CD14-positive monocyte (primary cell): ENCODE data around the gene RNGTT. TPM values are rescaled to one million over a fixed set of nuclear protein-coding genes. Genes with fewer than 3 reads are reported as not detected.

ENCODE experiments used
- DNase-seq, 3 donors: peaks; one replicate each; pipeline ENCODE4 v3.0.0-alpha.2; 2011 to 2022
- H2AFZ ChIP-seq: 2 replicates; pipeline ENCODE4 v1.6.0; 2012; ENCODE audit warnings: mild to moderate bottlenecking, low read depth, low read length, inconsistent platforms; ENCODE audit not compliant: insufficient read depth, poor library complexity, severe bottlenecking
- H3K27ac ChIP-seq, 2 donors: 1 replicate in 1 of 2; 2 replicates in 1 of 2; pipeline ENCODE4 v1.5.1; 2012 to 2013; ENCODE audit warnings: low read length in 2 of 2, control low read depth in 1 of 2, inconsistent platforms in 1 of 2, low read depth in 1 of 2, mild to moderate bottlenecking in 1 of 2
- H3K27me3 ChIP-seq, 2 donors: one replicate each; pipeline versions ENCODE4 v1.6.0 to v1.6.1; 2011 to 2013; ENCODE audit warnings: low read length in 2 of 2; ENCODE audit not compliant: control insufficient read depth in 2 of 2, insufficient read depth in 2 of 2
- H3K36me3 ChIP-seq, 2 donors: replicated peaks in 1 of 2; 1 replicate in 1 of 2; 2 replicates in 1 of 2; pipeline versions ENCODE4 v1.5.1 to v1.6.1; 2012 to 2013; ENCODE audit warnings: low read length in 2 of 2, control low read depth in 1 of 2, inconsistent platforms in 1 of 2, mild to moderate bottlenecking in 1 of 2; ENCODE audit not compliant: insufficient read depth in 2 of 2, control insufficient read depth in 1 of 2
- H3K4me1 ChIP-seq, 2 donors: 1 replicate in 1 of 2; 2 replicates in 1 of 2; pipeline versions ENCODE4 v1.5.1 to v1.6.1; 2012 to 2013; ENCODE audit warnings: low read length in 2 of 2, control low read depth in 1 of 2, inconsistent platforms in 1 of 2, mild to moderate bottlenecking in 1 of 2, moderate library complexity in 1 of 2; ENCODE audit not compliant: insufficient read depth in 2 of 2, control insufficient read depth in 1 of 2
- H3K4me2 ChIP-seq: replicated peaks from 2 replicates; pipeline ENCODE3; 2012; ENCODE audit warnings: low read length, moderate library complexity, mild to moderate bottlenecking; ENCODE audit not compliant: poor library complexity, severe bottlenecking; ENCODE audit errors: extremely low read depth
- H3K4me3 ChIP-seq, 3 experiments: fragments of 200-600 bp in 1 of 3; sonication (generic) in 1 of 3; replicated peaks in 1 of 3; 1 replicate in 2 of 3; 2 replicates in 1 of 3; pipeline ENCODE4 v1.5.1; 2011 to 2013; ENCODE audit warnings: low read length in 3 of 3, mild to moderate bottlenecking in 3 of 3, control low read depth in 2 of 3, low read depth in 2 of 3, inconsistent platforms in 1 of 3, moderate library complexity in 1 of 3
- H3K79me2 ChIP-seq: 2 replicates; pipeline ENCODE4 v1.6.0; 2012; ENCODE audit warnings: mild to moderate bottlenecking, control low read depth, inconsistent platforms, low read length, moderate library complexity; ENCODE audit not compliant: insufficient read depth
- H3K9ac ChIP-seq: 2 replicates; pipeline ENCODE4 v1.6.0; 2017; ENCODE audit warnings: low read length, mild to moderate bottlenecking; ENCODE audit not compliant: insufficient read depth, poor library complexity, severe bottlenecking
- H3K9me3 ChIP-seq, 2 donors: replicated peaks in 1 of 2; 1 replicate in 1 of 2; 2 replicates in 1 of 2; pipeline versions ENCODE4 v1.5.1 to v1.6.1; 2012 to 2013; ENCODE audit warnings: low read length in 2 of 2, control low read depth in 1 of 2; ENCODE audit not compliant: control insufficient read depth in 1 of 2, insufficient read depth in 1 of 2
- H4K20me1 ChIP-seq: 2 replicates; pipeline ENCODE4 v1.6.0; 2012; ENCODE audit warnings: mild to moderate bottlenecking, low read length, control low read depth, moderate library complexity; ENCODE audit not compliant: insufficient read depth
- H3K27ac Mint-ChIP-seq, 7 donors: one replicate each; pipeline ENCODE4 v1.8.0; 2020; ENCODE audit warnings: mild to moderate bottlenecking in 7 of 7, mixed read lengths in 7 of 7, moderate library complexity in 6 of 7, inconsistent platforms in 2 of 7
- H3K27me3 Mint-ChIP-seq, 3 donors: one replicate each; pipeline ENCODE4 v1.8.0; 2021 to 2022; ENCODE audit warnings: low read depth in 3 of 3, mild to moderate bottlenecking in 3 of 3, mixed read lengths in 3 of 3, moderate library complexity in 3 of 3, inconsistent platforms in 1 of 3
- H3K36me3 Mint-ChIP-seq, 2 donors: one replicate each; pipeline ENCODE4 v1.8.0; 2020; ENCODE audit warnings: mixed read lengths in 2 of 2, inconsistent platforms in 1 of 2, mild to moderate bottlenecking in 1 of 2
- H3K4me1 Mint-ChIP-seq: one replicate; pipeline ENCODE4 v1.8.0; 2020; ENCODE audit warnings: mild to moderate bottlenecking, mixed read lengths
- H3K4me3 Mint-ChIP-seq, 2 donors: one replicate each; pipeline ENCODE4 v1.8.0; 2020; ENCODE audit warnings: mild to moderate bottlenecking in 2 of 2, mixed read lengths in 2 of 2, moderate library complexity in 1 of 2
- H3K9me3 Mint-ChIP-seq, 7 donors: one replicate each; pipeline ENCODE4 v1.8.0; 2020 to 2022; ENCODE audit warnings: mixed read lengths in 7 of 7, mild to moderate bottlenecking in 6 of 7, moderate library complexity in 6 of 7, inconsistent platforms in 2 of 7
- WGBS: methylation state at CpG from one replicate; pipeline ENCODE4 v1.1.5; 2013; ENCODE audit warnings: missing lambda C conversion rate; ENCODE audit not compliant: insufficient coverage; 5-methylcytosine and 5-hydroxymethylcytosine counted together
- intact Hi-C, 2 donors: fragments of 100-400 bp; cut with micrococcal nuclease; formaldehyde crosslinking; loops; one replicate each; pipeline versions ENCODE4 v1.15.0 to v1.15.1; 2023
- polyA plus RNA-seq, 3 donors: library from polyadenylated mRNA; depleted of rRNA in 1 of 3; unstranded in 2 of 3; stranded (reverse) in 1 of 3; fragments of 300-500 nt in 2 of 3; fragments of >200 nt in 1 of 3; fragmentation: Illumina TruSeq in 2 of 3; gene quantifications; 1 replicate in 2 of 3; 2 replicates in 1 of 3; pipeline ENCODE4 v1.2.3, GENCODE V29; 2012 to 2021
- TF ChIP-seq, protein P1 (sequence below): fragments of 200-600 bp; IDR thresholded peaks from one replicate; pipeline ENCODE4 v1.8.0; 2022; ENCODE audit warnings: antibody characterized with exemption, mild to moderate bottlenecking

RNGTT gene
- polyA plus RNA-seq, 3 donors, result 2.3 to 8.6 (median 5.8) TPM

DNA sequence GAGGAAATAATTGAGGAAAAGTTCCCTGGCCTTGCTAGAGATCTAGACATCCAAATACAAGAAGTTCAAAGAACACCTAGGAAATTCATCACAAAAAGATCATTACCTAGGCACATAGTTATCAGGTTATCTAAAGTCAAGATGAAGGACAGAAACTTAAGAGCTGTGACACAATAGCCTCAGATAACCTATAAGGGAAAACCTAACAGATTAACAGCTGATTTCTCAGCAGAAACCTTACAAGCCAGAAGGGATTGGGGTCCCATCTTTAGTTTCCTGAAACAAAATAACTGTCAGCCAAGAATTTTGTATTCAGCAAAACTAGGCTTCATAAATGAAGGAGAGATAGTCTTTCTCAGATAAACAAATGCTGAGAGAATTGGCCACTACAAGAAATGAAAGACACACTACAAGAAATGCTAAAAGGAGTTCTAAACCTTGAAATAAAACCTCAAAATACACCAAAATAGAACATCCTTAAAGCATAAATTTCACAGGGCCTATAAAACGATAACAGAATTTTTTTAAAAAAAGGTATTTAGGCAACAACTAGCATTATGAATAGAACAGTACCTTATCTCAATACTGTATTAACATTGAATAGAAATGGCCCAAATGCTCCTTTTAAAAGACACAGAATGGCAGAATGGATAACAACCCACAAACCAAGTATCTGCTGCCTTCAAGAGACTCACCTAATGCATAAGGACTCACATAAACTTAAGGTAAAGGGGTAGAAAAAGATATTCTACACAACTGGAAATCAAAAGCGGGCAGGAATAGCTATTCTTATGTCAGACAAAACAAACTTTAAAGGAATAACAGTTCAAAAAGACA, 9.7 kb downstream of the RNGTT start:
- H3K27me3 Mint-ChIP-seq, result peaks cover 0 to 5% (median 0%) of the 10 kb centered on the region in 3 donors

DNA sequence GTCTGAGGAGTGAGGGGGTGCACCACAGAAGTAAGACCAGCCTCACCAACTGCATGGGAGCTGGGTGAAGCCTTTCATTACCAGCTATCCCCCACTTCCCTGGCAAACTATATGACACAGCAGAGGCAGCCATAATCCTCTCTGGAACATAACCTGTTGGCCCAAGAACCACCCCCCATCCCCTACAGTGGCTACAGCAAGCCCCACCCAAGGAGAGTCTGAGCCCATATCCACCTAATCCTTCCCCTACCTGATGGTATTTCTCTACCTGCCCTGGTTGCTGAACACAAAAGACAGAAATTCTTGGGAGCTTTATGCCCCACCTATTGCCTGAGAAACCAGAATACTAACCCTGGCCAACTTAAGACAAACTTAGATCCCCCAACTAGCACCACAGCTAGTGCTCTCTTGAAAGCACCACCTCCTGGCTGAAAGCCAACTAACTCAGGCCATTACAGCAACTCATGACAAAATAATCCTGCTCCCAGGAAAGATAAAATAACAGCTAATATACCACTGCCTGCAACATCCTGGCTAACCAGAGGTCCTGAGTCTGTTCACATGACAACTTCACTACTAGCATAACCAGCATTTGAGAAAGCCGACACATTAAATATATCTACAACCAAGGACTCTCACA, 11.2 kb downstream of the RNGTT start:
- Histone ChIP-seq H3K4me2 (no peak overlapping the region), H4K20me1 (no peaks in the 10 kb centered on the region), H3K36me3 (peaks cover 0 to 24% of the 10 kb centered on the region in 2 donors), H3K27me3 (no peaks in the 10 kb centered on the region), H3K4me1 (no peaks in the 10 kb centered on the region), H3K9me3 (peaks cover 25 to 28% of the 10 kb centered on the region in 2 donors), H2AFZ (no peak overlapping the region), H3K9ac (no peak overlapping the region), H3K79me2 (peaks cover 75% of the 10 kb centered on the region), H3K4me3 (no peak overlapping the region), H3K27ac (no peak overlapping the region)
- H3K4me1 Mint-ChIP-seq, result no peaks in the 10 kb centered on the region
- TF ChIP-seq, protein P1, sequence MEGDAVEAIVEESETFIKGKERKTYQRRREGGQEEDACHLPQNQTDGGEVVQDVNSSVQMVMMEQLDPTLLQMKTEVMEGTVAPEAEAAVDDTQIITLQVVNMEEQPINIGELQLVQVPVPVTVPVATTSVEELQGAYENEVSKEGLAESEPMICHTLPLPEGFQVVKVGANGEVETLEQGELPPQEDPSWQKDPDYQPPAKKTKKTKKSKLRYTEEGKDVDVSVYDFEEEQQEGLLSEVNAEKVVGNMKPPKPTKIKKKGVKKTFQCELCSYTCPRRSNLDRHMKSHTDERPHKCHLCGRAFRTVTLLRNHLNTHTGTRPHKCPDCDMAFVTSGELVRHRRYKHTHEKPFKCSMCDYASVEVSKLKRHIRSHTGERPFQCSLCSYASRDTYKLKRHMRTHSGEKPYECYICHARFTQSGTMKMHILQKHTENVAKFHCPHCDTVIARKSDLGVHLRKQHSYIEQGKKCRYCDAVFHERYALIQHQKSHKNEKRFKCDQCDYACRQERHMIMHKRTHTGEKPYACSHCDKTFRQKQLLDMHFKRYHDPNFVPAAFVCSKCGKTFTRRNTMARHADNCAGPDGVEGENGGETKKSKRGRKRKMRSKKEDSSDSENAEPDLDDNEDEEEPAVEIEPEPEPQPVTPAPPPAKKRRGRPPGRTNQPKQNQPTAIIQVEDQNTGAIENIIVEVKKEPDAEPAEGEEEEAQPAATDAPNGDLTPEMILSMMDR, result no peak
- peaks cover 31 to 40% of the 10 kb centered on the region in 2 donors for H3K36me3 Mint-ChIP-seq
- DNase-seq, result no peak
- peaks cover 21 to 48% (median 29%) of the 10 kb centered on the region in 7 donors for H3K9me3 Mint-ChIP-seq
- intact Hi-C loops, result no loop called here
- peak overlapping the region in 3 of 7 donors; percentile 0 to 66 (median 8) for H3K27ac Mint-ChIP-seq
- WGBS, result 88% methylated on average over 1 of the region's 1 CpG
- H3K27me3 Mint-ChIP-seq, result peaks cover 0 to 5% (median 0%) of the 10 kb centered on the region in 3 donors
- no peak overlapping the region for H3K4me3 Mint-ChIP-seq

More for the DNA sequence above, 9.7 kb downstream of the RNGTT start:
- Histone ChIP-seq H3K36me3 (peaks cover 0 to 24% of the 10 kb centered on the region in 2 donors), H3K27me3 (no peaks in the 10 kb centered on the region), H2AFZ (no peak overlapping the region), H3K27ac (no peak overlapping the region), H3K4me2 (no peak overlapping the region), H3K4me1 (no peaks in the 10 kb centered on the region), H3K9ac (no peak overlapping the region), H4K20me1 (no peaks in the 10 kb centered on the region), H3K9me3 (peaks cover 25 to 28% of the 10 kb centered on the region in 2 donors), H3K79me2 (peaks cover 88% of the 10 kb centered on the region), H3K4me3 (no peak overlapping the region)
- Mint-ChIP-seq H3K4me1 (peaks cover 6% of the 10 kb centered on the region), H3K9me3 (peaks cover 21 to 48% (median 29%) of the 10 kb centered on the region in 7 donors), H3K36me3 (peaks cover 31 to 40% of the 10 kb centered on the region in 2 donors), H3K4me3 (no peak overlapping the region), H3K27ac (no peak overlapping the region)
- DNase-seq, result no peak
- intact Hi-C loops, result no loop called here
- no CpG with 5 or more reads among the region's 2 CpGs for WGBS
- TF ChIP-seq, protein P1, result no peak
